Right kidney (tissue), 1 donor: Measurements from ENCODE around the gene REPIN1.

Experiments used
- DNase-seq: peaks from one replicate; pipeline ENCODE4 v3.0.0-alpha.2; 2016

REPIN1 gene

GRCh38 chr7:150358988-150359621 lies 9.5 kb upstream of the REPIN1 start:
- no peak for DNase-seq

- no peak for DNase-seq
Observed at GRCh38 chr7:150359622-150360362, 8.8 kb upstream of the REPIN1 start.

GRCh38 chr7:150360363-150361058 lies 8.1 kb upstream of the REPIN1 start:
- no peak for DNase-seq

- no peak for DNase-seq
Observed at GRCh38 chr7:150361402-150361801, 7.2 kb upstream of the REPIN1 start.

- peak; percentile 42 for DNase-seq
Observed at GRCh38 chr7:150361807-150362621, 6.6 kb upstream of the REPIN1 start.

- peak; percentile 16 for DNase-seq
Observed at GRCh38 chr7:150363370-150363769, 5.3 kb upstream of the REPIN1 start.

GRCh38 chr7:150363872-150364271 lies 4.8 kb upstream of the REPIN1 start:
- no peak for DNase-seq

GRCh38 chr7:150365194-150365593 lies 3.4 kb upstream of the REPIN1 start:
- no peak for DNase-seq

- no peak for DNase-seq
Observed at GRCh38 chr7:150365673-150366398, 2.8 kb upstream of the REPIN1 start.

- DNase-seq, result no peak
Observed at GRCh38 chr7:150367677-150368095, 936 bp upstream of the REPIN1 start.

- peak; percentile 81 for DNase-seq
Observed at GRCh38 chr7:150368884-150369747, 494 bp downstream of the REPIN1 start.

- no peak for DNase-seq
Observed at GRCh38 chr7:150369748-150370501, 1.3 kb downstream of the REPIN1 start.

- DNase-seq, result no peak
Observed at GRCh38 chr7:150370612-150371071, 2.0 kb downstream of the REPIN1 start.

- DNase-seq, result no peak
Observed at GRCh38 chr7:150371131-150371995, 2.7 kb downstream of the REPIN1 start.

- no peak for DNase-seq
Observed at GRCh38 chr7:150371996-150372270, 3.3 kb downstream of the REPIN1 start.

- no peak for DNase-seq
Observed at GRCh38 chr7:150372271-150373048, 3.8 kb downstream of the REPIN1 start.

GRCh38 chr7:150373049-150373801 lies 4.6 kb downstream of the REPIN1 start:
- DNase-seq, result no peak

GRCh38 chr7:150374026-150374425 lies 5.4 kb downstream of the REPIN1 start:
- DNase-seq, result no peak
